Endothelial cell of umbilical vein (primary cell): ENCODE data around the gene BACH2.

Source experiments
- CTCF ChIP-seq, 2 donors: IDR thresholded peaks; 1 replicate in 1 of 2; 2 replicates in 1 of 2; pipeline ENCODE4 v1.5.1; 2011; ENCODE audit warnings: low read length in 2 of 2, mild to moderate bottlenecking in 2 of 2, moderate library complexity in 2 of 2, control low read depth in 1 of 2, inconsistent platforms in 1 of 2, low read depth in 1 of 2; ENCODE audit not compliant: insufficient read depth in 1 of 2; ENCODE audit errors: extremely low read depth in 1 of 2
- EZH2 ChIP-seq: IDR thresholded peaks from 2 replicates; pipeline ENCODE4 v1.6.1; 2012; ENCODE audit warnings: borderline replicate concordance, low read depth, mild to moderate bottlenecking, moderate library complexity, low read length, inconsistent platforms; ENCODE audit not compliant: severe bottlenecking
- MAX ChIP-seq: IDR thresholded peaks from 2 replicates; pipeline ENCODE4 v1.6.1; 2011; ENCODE audit not compliant: insufficient read depth, insufficient read length
- POLR2A ChIP-seq: IDR thresholded peaks from 2 replicates; pipeline ENCODE4 v1.6.1; 2012; ENCODE audit warnings: low read depth, mild to moderate bottlenecking, control low read depth, low read length

- TF ChIP-seq CTCF (IDR thresholded peaks at IDR 0.05; ENCODE audit: extremely low read depth in 1 of 2, insufficient read depth in 1 of 2, low read depth in 1 of 2, low read length in 2 of 2) (no peak), POLR2A (no peak), EZH2 (no peak), MAX (no peak)
These were observed 224.1 kb downstream of the BACH2 start for GRCh38 chr6:90072501-90072900.
